ENCODE measurements around the gene CPLX4.

CPLX4 gene

GRCh38 chr18:59300676-59301285 lies 17.7 kb downstream of the CPLX4 start:
- no peak for DNase-seq (ENCODE audit: low read depth)
- no peak for TF ChIP-seq CTCF (IDR thresholded peaks at IDR 0.05; ENCODE audit: low read depth, low read length, missing control alignments)
- H3K4me3 ChIP-seq (ENCODE audit: low read depth, low read length), result no peak overlapping the region

- no peak for DNase-seq (ENCODE audit: low read depth)
- no peak overlapping the region for H3K4me3 ChIP-seq (ENCODE audit: low read depth, low read length)
- TF ChIP-seq CTCF (IDR thresholded peaks at IDR 0.05; ENCODE audit: low read depth, low read length, missing control alignments), result no peak
These were observed 19.6 kb downstream of the CPLX4 start for GRCh38 chr18:59298871-59299270.

GRCh38 chr18:59293317-59293716 lies 25.1 kb downstream of the CPLX4 start:
- DNase-seq (ENCODE audit: low read depth), result no peak
- no peak overlapping the region for H3K4me3 ChIP-seq (ENCODE audit: low read depth, low read length)
- no peak for TF ChIP-seq CTCF (IDR thresholded peaks at IDR 0.05; ENCODE audit: low read depth, low read length, missing control alignments)

GRCh38 chr18:59286341-59286740 lies 32.1 kb downstream of the CPLX4 start:
- TF ChIP-seq CTCF (IDR thresholded peaks at IDR 0.05; ENCODE audit: low read depth, low read length, missing control alignments), result no peak
- no peak for DNase-seq (ENCODE audit: low read depth)
- H3K4me3 ChIP-seq (ENCODE audit: low read depth, low read length), result no peak overlapping the region

GRCh38 chr18:59282341-59282740 lies 36.1 kb downstream of the CPLX4 start:
- no peak for DNase-seq (ENCODE audit: low read depth)
- TF ChIP-seq CTCF (IDR thresholded peaks at IDR 0.05; ENCODE audit: low read depth, low read length, missing control alignments), result no peak
- H3K4me3 ChIP-seq (ENCODE audit: low read depth, low read length), result no peak overlapping the region

GRCh38 chr18:59279722-59280121 lies 38.7 kb downstream of the CPLX4 start:
- TF ChIP-seq CTCF (IDR thresholded peaks at IDR 0.05; ENCODE audit: low read depth, low read length, missing control alignments), result no peak
- no peak for DNase-seq (ENCODE audit: low read depth)
- H3K4me3 ChIP-seq (ENCODE audit: low read depth, low read length), result no peak overlapping the region

- no peak for DNase-seq (ENCODE audit: low read depth)
- no peak for TF ChIP-seq CTCF (IDR thresholded peaks at IDR 0.05; ENCODE audit: low read depth, low read length, missing control alignments)
- no peak overlapping the region for H3K4me3 ChIP-seq (ENCODE audit: low read depth, low read length)
These were observed 39.3 kb downstream of the CPLX4 start for GRCh38 chr18:59279193-59279592.
